Fibroblast of mammary gland (primary cell): ENCODE results near the gene OBP2B.
"Not testable (repeated sequence)": the region's sequence is repeated elsewhere in the genome, so short reads cannot be mapped to it uniquely, and the experiment has no call there.

Experiments
- DNase-seq: peaks from one replicate; pipeline ENCODE4 v3.0.0-alpha.2; 2010; ENCODE audit warnings: low read depth
- H3K4me3 ChIP-seq: 2 replicates; pipeline ENCODE4 v1.5.1; 2011; ENCODE audit warnings: low read depth, mild to moderate bottlenecking, low read length, moderate library complexity; ENCODE audit not compliant: control insufficient read depth
- TF ChIP-seq, protein P1 (sequence below): conservative IDR thresholded peaks from 2 replicates; pipeline ENCODE4 v1.5.1; 2011; ENCODE audit warnings: low read depth, low read length, inconsistent platforms; ENCODE audit not compliant: control insufficient read depth, insufficient read depth

OBP2B gene, protein sequence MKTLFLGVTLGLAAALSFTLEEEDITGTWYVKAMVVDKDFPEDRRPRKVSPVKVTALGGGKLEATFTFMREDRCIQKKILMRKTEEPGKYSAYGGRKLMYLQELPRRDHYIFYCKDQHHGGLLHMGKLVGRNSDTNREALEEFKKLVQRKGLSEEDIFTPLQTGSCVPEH

DNA sequence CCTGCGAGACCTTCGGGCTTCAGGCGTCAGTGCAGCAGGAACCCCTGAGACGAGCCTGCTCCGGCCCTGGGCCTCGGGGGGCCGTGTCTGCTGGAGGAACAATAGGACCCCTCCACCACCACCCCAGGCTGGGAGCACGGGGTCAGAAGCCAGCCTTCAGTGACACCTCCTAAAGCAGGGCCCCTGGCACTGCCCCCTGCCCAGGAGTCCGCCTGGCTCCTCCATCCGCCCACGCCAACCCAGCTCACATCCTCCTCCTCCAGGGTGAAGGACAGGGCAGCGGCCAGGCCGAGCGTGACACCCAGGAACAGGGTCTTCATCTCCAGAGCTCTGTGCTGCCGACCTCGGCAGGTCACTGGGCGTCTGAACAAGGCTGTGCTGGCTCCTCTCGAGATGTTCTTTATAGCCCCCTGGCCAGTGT, at the start of gene OBP2B:
Gene OBP2B, minus strand, starts transcription at position 371 of the 421 bp plus-strand sequence. Its CDS starts 51 bp downstream, at position 320.
- DNase-seq, H3K4me3 ChIP-seq: not testable (repeated sequence)

DNA sequence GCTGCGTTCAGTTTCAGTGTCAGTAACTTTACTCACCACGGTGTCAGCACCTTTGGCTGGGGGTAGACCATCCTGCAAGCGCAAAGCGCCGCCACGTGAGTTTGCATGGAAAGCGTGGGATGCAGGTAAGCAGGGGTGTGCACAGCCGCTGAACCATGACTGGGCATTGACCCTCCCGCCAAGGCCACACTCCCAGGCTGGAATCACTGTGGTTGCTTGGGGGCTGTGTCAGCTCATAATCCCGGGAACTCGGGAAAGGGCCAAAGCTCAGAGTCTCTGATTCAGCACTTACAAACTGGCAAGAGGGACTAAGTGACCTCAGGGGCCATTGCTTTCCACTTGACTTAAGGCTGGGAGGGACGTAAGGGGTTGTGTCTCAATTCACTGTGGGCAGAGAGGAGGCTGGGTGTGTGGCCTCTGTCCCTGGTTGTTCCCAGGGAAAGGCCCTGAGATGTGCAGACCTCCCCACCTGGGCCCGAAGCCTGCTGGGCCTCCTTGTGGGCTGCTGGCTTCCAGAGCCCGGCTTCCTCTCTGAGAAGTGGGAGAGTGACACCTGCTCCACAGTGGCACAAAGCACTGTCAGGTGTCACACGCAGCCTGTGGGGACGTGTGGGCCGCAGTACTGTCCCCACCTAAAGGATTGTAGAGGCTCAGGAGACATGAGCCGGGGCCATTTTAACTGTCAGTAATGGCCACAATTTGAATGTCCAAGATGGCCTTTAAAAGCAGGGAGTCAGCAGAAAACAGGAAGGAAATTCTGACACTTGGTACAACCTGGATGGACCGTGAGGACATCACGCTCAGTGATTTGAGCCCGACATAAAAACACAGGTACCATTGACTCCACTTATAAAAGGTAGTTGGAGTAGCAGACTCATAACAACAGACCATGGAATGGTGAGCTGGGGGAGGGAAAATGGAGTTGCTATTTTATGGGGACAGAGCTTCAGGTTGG, 49.3 kb upstream of the OBP2B start:
- TF ChIP-seq, protein P1, sequence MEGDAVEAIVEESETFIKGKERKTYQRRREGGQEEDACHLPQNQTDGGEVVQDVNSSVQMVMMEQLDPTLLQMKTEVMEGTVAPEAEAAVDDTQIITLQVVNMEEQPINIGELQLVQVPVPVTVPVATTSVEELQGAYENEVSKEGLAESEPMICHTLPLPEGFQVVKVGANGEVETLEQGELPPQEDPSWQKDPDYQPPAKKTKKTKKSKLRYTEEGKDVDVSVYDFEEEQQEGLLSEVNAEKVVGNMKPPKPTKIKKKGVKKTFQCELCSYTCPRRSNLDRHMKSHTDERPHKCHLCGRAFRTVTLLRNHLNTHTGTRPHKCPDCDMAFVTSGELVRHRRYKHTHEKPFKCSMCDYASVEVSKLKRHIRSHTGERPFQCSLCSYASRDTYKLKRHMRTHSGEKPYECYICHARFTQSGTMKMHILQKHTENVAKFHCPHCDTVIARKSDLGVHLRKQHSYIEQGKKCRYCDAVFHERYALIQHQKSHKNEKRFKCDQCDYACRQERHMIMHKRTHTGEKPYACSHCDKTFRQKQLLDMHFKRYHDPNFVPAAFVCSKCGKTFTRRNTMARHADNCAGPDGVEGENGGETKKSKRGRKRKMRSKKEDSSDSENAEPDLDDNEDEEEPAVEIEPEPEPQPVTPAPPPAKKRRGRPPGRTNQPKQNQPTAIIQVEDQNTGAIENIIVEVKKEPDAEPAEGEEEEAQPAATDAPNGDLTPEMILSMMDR, result no peak
- H3K4me3 ChIP-seq, result no peak overlapping the region
- DNase-seq, result no peak

DNA sequence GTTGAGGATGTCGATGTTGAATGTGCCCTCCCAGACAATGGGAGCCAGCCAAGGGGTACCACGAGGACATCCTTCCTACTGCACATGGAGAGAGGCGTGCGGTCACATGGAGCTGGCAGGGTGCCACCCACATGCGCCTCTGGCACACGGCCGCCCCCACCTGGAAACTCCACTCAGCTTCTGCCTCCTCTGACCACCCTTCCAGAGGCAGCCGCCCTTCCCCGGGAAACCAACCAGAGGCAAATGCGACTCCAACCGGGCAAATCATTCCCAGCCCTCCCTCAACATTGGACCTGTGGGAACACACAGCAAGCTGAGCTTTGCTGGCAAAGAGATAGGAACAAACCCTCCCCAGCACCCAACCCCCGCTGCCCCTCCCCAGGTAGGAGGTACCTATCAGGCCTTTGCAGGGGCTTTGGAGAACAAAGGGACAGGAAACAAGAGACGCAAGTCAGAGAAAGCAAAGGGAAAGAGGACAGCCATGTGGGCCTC, 48.5 kb upstream of the OBP2B start:
- TF ChIP-seq, protein P1, result no peak
- DNase-seq, result no peak

DNA sequence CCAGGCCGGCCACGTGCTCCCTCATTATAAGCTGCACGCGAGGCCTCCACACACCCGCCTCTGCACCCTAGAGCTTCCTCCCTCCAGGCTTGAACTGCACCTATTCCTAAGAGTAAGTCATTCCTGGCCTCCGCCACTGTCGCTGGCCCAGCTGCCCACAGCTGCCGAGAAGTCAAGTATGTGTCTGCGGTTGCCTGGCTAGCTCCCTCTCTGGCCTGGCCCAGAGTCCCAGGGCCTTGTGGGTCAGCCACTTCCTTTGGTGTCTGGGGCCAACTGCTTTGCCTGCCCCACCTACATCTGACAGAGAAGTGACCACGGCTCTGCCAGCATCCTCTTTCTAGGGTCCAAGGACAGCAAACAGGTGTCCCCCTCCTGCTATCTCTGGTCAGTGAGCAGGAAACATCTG, 47.6 kb upstream of the OBP2B start:
- DNase-seq, result no peak
- no peak overlapping the region for H3K4me3 ChIP-seq
- TF ChIP-seq, protein P1, result no peak

More for the DNA sequence above, 48.5 kb upstream of the OBP2B start:
- no peak overlapping the region for H3K4me3 ChIP-seq

DNA sequence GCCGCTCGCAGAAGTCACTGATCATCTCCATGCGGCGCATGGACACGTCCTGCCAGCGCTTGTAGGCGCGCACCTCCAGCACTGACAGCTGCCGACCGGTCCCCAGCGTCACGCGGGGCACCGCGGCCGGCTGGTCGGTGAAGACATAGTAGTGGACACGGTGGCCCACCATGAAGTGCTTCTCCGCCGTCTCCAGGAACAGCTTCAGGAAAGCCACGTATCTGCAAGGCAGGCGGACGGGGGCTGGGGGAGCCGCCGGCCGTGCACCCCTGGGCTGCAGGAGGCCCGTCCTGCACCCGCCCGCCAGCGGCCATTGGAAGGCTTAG, 47.0 kb upstream of the OBP2B start:
- TF ChIP-seq, protein P1, result no peak
- no peak overlapping the region for H3K4me3 ChIP-seq
- no peak for DNase-seq

DNA sequence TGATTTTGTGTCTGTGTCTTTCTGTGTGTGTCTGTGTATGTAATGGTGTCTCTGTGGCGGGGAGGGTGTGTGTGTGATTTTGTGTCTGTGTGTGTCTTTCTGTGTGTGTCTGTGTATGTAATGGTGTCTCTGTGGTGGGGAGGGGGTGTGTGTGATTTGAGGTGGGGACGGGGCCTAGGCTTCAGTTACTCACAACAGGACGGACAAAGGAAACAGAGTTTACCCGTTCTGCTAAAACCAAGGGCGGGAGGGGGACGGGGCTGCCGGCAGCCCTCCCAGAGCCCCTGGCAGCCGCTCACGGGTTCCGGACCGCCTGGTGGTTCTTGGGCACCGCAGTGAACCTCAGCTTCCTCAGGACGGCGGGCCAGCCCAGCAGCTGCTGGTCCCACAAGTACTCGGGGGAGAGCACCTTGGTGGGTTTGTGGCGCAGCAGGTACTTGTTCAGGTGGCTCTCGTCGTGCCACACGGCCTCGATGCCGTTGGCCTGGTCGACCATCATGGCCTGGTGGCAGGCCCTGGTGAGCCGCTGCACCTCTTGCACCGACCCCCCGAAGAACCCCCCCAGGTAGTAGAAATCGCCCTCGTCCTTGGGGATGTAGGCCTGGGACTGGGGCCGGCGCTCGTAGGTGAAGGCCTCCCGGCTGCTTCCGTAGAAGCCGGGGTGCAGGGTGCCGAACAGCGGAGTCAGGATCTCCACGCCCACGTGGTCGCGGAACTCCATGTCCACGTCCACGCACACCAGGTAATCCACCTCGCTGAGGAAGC, 46.5 kb upstream of the OBP2B start:
- H3K4me3 ChIP-seq, result no peak overlapping the region
- TF ChIP-seq, protein P1, result no peak
- DNase-seq, result no peak
